Left lung (tissue), 10 donors: Measurements from ENCODE around the gene RMND1. TPM values are rescaled to one million over a fixed set of nuclear protein-coding genes. Genes with fewer than 3 reads are reported as not detected.

Experiments
- ATAC-seq: fragments of 200-7000 bp; cut with Tn5 transposase; one replicate; pipeline ENCODE4 v1.9.1; 2020; ENCODE audit warnings: moderate library complexity
- DNase-seq, 4 donors: peaks; one replicate each; pipeline ENCODE4 v3.0.0-alpha.2; 2013 to 2020
- H3K27ac ChIP-seq, 2 donors: fragments of 200-600 bp; sonication (generic) in 1 of 2; one replicate each; pipeline versions ENCODE4 v1.5.0 to v1.8.0; 2020 to 2021
- H3K27me3 ChIP-seq, 2 donors: fragments of 200-600 bp; sonication (generic) in 1 of 2; one replicate each; pipeline versions ENCODE4 v1.5.0 to v1.8.0; 2020 to 2021
- H3K36me3 ChIP-seq, 2 donors: fragments of 200-600 bp; sonication (generic) in 1 of 2; one replicate each; pipeline versions ENCODE4 v1.5.0 to v1.8.0; 2020 to 2021
- H3K4me1 ChIP-seq, 2 donors: fragments of 200-600 bp; one replicate each; pipeline ENCODE4 v1.8.0; 2021
- H3K4me3 ChIP-seq, 2 donors: fragments of 200-600 bp; sonication (generic) in 1 of 2; one replicate each; pipeline versions ENCODE4 v1.5.0 to v1.8.0; 2020 to 2021; ENCODE audit warnings: mild to moderate bottlenecking in 1 of 2
- H3K9me3 ChIP-seq, 2 donors: fragments of 200-600 bp; sonication (generic) in 1 of 2; one replicate each; pipeline versions ENCODE4 v1.5.0 to v1.8.0; 2020 to 2021
- CTCF ChIP-seq, 2 donors: fragments of 200-600 bp; sonication (generic) in 1 of 2; IDR thresholded peaks; one replicate each; pipeline versions ENCODE4 v1.5.0 to v1.8.0; 2021; ENCODE audit warnings: antibody characterized with exemption in 2 of 2
- intact Hi-C, 2 donors: fragments of 100-400 bp; cut with DNase I; formaldehyde crosslinking; loops; one replicate each; pipeline versions ENCODE4 v1.11.2 to v1.14.2; 2022
- polyA plus RNA-seq, 6 donors: library from polyadenylated mRNA; unstranded; fragments of 120-200 nt; gene quantifications; one replicate each; pipeline ENCODE4 v1.2.1, GENCODE V29; 2013; ENCODE audit not compliant: insufficient read length in 6 of 6
- total RNA-seq, 2 donors: library from RNA; stranded (reverse); fragmentation: NEBNext Ultra II Directional; extraction: Animal tissue kit (Norgen Biotek cat#: 25700); gene quantifications; one replicate each; pipeline ENCODE4 v1.2.1, GENCODE V29; 2021
- donor health status: DM: no; HTN: yes; CAD: no.
- donor health status: DM: no; HTN: no; CAD: no.

The RMND1 gene
- total and polyA plus RNA-seq, 8 donors: 16.0 to 32.4 (median 26.9) TPM

DNA sequence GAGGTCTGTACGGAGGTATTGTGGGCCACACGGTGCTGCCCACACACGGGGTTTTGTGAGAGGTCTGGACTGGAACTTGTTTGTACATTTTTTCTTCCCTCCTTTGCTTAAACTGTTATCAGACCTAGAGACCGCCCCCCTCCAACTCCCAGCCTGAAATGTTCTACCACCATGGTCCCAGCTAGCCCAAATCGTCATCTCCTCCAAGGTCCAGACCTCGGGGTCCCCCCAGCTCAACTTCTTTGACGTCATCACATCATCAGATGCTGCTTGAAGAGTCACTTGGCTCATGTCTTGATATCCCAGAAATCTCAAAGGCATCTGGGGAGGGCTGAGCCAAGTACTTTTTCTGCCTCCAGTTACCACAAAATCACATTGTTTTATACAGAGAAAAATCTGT lies 39.1 kb upstream of the RMND1 start:
- no peak for ATAC-seq
- Histone ChIP-seq H3K36me3 (no peaks in the 10 kb centered on the region), H3K27ac (no peak overlapping the region), H3K9me3 (no peaks in the 10 kb centered on the region), H3K4me1 (peaks cover 0 to 26% of the 10 kb centered on the region in 2 donors), H3K27me3 (peaks cover 0 to 54% of the 10 kb centered on the region in 2 donors), H3K4me3 (no peak overlapping the region)
- no peak for DNase-seq
- TF ChIP-seq CTCF (IDR thresholded peaks at IDR 0.05): no peak
- intact Hi-C loops: no loop called here

GRCh38 chr6:151488226-151488625 lies 36.3 kb upstream of the RMND1 start:
- ATAC-seq (no peak), DNase-seq (no peak)
- no peak overlapping the region for H3K27ac ChIP-seq
- H3K36me3 ChIP-seq: no peaks in the 10 kb centered on the region
- H3K4me1 ChIP-seq: peaks cover 0 to 6% of the 10 kb centered on the region in 2 donors
- H3K27me3 ChIP-seq: peaks cover 0 to 26% of the 10 kb centered on the region in 2 donors
- intact Hi-C loops: no loop called here
- H3K4me3 ChIP-seq: no peak overlapping the region
- TF ChIP-seq CTCF (IDR thresholded peaks at IDR 0.05): no peak
- no peaks in the 10 kb centered on the region for H3K9me3 ChIP-seq

DNA sequence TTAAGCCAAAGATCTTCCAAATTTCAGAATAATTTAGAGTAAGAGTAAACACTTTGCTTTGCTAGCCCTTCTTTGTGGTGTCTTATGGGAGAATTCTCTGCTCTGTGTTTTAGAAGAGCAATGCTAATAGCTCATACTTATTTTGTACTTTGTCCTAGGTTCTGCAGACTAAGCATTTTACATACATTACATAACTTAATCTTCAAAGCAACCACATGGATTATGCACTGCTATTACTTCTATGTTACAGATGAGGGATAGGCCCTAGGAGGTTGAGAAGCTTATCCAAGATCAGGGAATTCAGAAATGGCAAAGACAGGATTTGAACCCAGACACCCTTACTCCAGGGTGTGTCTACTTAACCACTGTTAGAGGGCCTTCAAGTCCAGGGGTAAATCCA lies 32.1 kb upstream of the RMND1 start:
- no peaks in the 10 kb centered on the region for H3K27me3 ChIP-seq
- H3K36me3 ChIP-seq: no peaks in the 10 kb centered on the region
- no peak overlapping the region for H3K27ac ChIP-seq
- DNase-seq (no peak), ATAC-seq (no peak)
- no peak overlapping the region for H3K4me3 ChIP-seq
- no peaks in the 10 kb centered on the region for H3K9me3 ChIP-seq
- intact Hi-C loops: no loop called here
- TF ChIP-seq CTCF (IDR thresholded peaks at IDR 0.05): no peak
- H3K4me1 ChIP-seq: peaks cover 0 to 19% of the 10 kb centered on the region in 2 donors

DNA sequence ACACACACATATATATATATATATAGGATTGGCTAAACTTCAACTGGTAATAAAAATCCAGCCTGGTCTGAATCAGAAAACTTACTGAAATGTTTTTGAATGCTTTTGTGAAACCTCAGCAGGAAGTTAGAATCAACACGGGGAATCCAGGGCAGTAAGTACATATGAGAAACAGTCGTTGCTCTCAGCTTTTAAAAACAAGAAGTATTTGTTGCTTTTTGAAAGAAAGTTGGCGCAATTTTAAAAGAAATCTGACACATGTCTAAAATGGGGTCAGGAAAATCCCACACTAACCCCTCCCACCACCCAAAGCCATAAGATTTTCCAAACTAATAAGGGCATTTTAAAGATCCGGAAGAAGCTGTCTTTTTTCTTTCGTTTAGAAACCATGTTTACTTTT lies 30.4 kb upstream of the RMND1 start:
- ATAC-seq (peak; percentile 39), DNase-seq (peak in 2 of 4 donors; percentile 36 to 38)
- TF ChIP-seq CTCF (IDR thresholded peaks at IDR 0.05): no peak
- H3K9me3 ChIP-seq: no peaks in the 10 kb centered on the region
- H3K27ac ChIP-seq: peak overlapping the region; percentile 51 to 86
- peaks cover 0 to 19% of the 10 kb centered on the region in 2 donors for H3K4me1 ChIP-seq
- H3K27me3 ChIP-seq: no peaks in the 10 kb centered on the region
- intact Hi-C loops: no loop called here
- H3K36me3 ChIP-seq: no peaks in the 10 kb centered on the region
- H3K4me3 ChIP-seq: no peak overlapping the region

GRCh38 chr6:151481786-151482185 lies 29.9 kb upstream of the RMND1 start:
- Histone ChIP-seq H3K4me3 (no peak overlapping the region), H3K27ac (peak overlapping the region in 1 of 2 donors; percentile 86)
- intact Hi-C loops: no loop called here

More at GRCh38 chr6:151481786-151482185, 29.9 kb upstream of the RMND1 start:
- no peaks in the 10 kb centered on the region for H3K27me3 ChIP-seq
- no peaks in the 10 kb centered on the region for H3K9me3 ChIP-seq
- peaks cover 0 to 19% of the 10 kb centered on the region in 2 donors for H3K4me1 ChIP-seq
- DNase-seq (no peak), ATAC-seq (no peak)
- no peaks in the 10 kb centered on the region for H3K36me3 ChIP-seq
- TF ChIP-seq CTCF (IDR thresholded peaks at IDR 0.05): no peak
